Measurements from ENCODE around the gene TCERG1L. TPM values are rescaled to one million over a fixed set of nuclear protein-coding genes. Genes with fewer than 3 reads are reported as not detected.
"Not testable (repeated sequence)": the region's sequence is repeated elsewhere in the genome, so short reads cannot be mapped to it uniquely, and the experiment has no call there.

Gene TCERG1L
- total RNA-seq, 6 experiments from 2014 or later: not detected

GRCh38 chr10:131155218-131155875 is 156.2 kb downstream of the TCERG1L start:
- DNase-seq (peak in 1 of 3 donors; percentile 34), ATAC-seq (no peak)
- Histone ChIP-seq H3K36me3 (no peaks in the 10 kb centered on the region), H3K4me1 (no peaks in the 10 kb centered on the region), H3K27ac (no peak overlapping the region), H3K9me3 (no peaks in the 10 kb centered on the region), H3K27me3 (no peaks in the 10 kb centered on the region), H3K4me3 (no peak overlapping the region)
- WGBS (ENCODE audit: insufficient coverage, low coverage, low lambda C conversion rate, missing lambda C conversion rate): 68% methylated on average over 9 of the region's 18 CpGs
- intact Hi-C loops (cut with DNase I): no loop called here
- TF ChIP-seq CTCF (IDR thresholded peaks at IDR 0.05) (no peak), POLR2A (IDR thresholded peaks at IDR 0.05) (no peak)

GRCh38 chr10:131154306-131155025 is 157.1 kb downstream of the TCERG1L start:
- H3K9me3 ChIP-seq: no peaks in the 10 kb centered on the region
- no peak for ATAC-seq
- intact Hi-C loops (cut with DNase I): no loop called here
- 40% methylated on average over 4 of the region's 17 CpGs for WGBS (ENCODE audit: insufficient coverage, low coverage, low lambda C conversion rate, missing lambda C conversion rate)
- no peaks in the 10 kb centered on the region for H3K36me3 ChIP-seq
- H3K4me3 ChIP-seq: no peak overlapping the region
- no peak for DNase-seq
- no peak for TF ChIP-seq POLR2A (IDR thresholded peaks at IDR 0.05)
- no peak for TF ChIP-seq CTCF (IDR thresholded peaks at IDR 0.05)
- H3K4me1 ChIP-seq: no peaks in the 10 kb centered on the region
- no peak overlapping the region for H3K27ac ChIP-seq
- H3K27me3 ChIP-seq: no peaks in the 10 kb centered on the region

- intact Hi-C loops (cut with DNase I); H3K9me3 ChIP-seq; H3K4me3 ChIP-seq; H3K4me1 ChIP-seq; H3K36me3 ChIP-seq; ATAC-seq; H3K27me3 ChIP-seq; H3K27ac ChIP-seq; DNase-seq: not testable (repeated sequence)
These were observed 159.1 kb downstream of the TCERG1L start for GRCh38 chr10:131152456-131152855.

GRCh38 chr10:131150126-131150525 is 161.4 kb downstream of the TCERG1L start:
- intact Hi-C loops (cut with DNase I): no loop called here
- no peak for ATAC-seq
- Histone ChIP-seq H3K9me3 (no peaks in the 10 kb centered on the region), H3K27ac (no peak overlapping the region), H3K4me3 (no peak overlapping the region), H3K36me3 (no peaks in the 10 kb centered on the region), H3K27me3 (no peaks in the 10 kb centered on the region), H3K4me1 (no peaks in the 10 kb centered on the region)
- WGBS (ENCODE audit: insufficient coverage, low coverage, low lambda C conversion rate, missing lambda C conversion rate): 25% methylated on average over 2 of the region's 4 CpGs
- no peak for TF ChIP-seq CTCF (IDR thresholded peaks at IDR 0.05)
- TF ChIP-seq POLR2A (IDR thresholded peaks at IDR 0.05): no peak
- DNase-seq: no peak

- H3K4me3 ChIP-seq: no peak overlapping the region
These were observed 161.9 kb downstream of the TCERG1L start for GRCh38 chr10:131149586-131149985.

More at GRCh38 chr10:131149586-131149985, 161.9 kb downstream of the TCERG1L start:
- H3K4me1 ChIP-seq: no peaks in the 10 kb centered on the region
- H3K36me3 ChIP-seq: no peaks in the 10 kb centered on the region
- ATAC-seq (no peak), DNase-seq (no peak)
- no peak for TF ChIP-seq POLR2A (IDR thresholded peaks at IDR 0.05)
- TF ChIP-seq CTCF (IDR thresholded peaks at IDR 0.05): no peak
- no peak overlapping the region for H3K27ac ChIP-seq
- no peaks in the 10 kb centered on the region for H3K27me3 ChIP-seq
- intact Hi-C loops (cut with DNase I): no loop called here
- WGBS (ENCODE audit: insufficient coverage, low coverage, low lambda C conversion rate, missing lambda C conversion rate): 89% methylated on average over 3 of the region's 10 CpGs
- no peaks in the 10 kb centered on the region for H3K9me3 ChIP-seq
